DOHH2 (cell line): ENCODE data around the gene RNLS.

Experiments used
- CTCF ChIP-seq: fragments of 200-600 bp; sonication (generic); IDR thresholded peaks from one replicate; pipeline ENCODE4 v1.5.1; 2014; ENCODE audit warnings: antibody characterized with exemption, mild to moderate bottlenecking, low read depth, low read length; ENCODE audit not compliant: poor library complexity, severe bottlenecking
- EZH2phosphoT487 ChIP-seq: fragments of 200-600 bp; sonication (generic); IDR thresholded peaks from 2 replicates; pipeline ENCODE4 v1.6.1; 2017; ENCODE audit warnings: borderline replicate concordance, mild to moderate bottlenecking, antibody characterized with exemption, low read length, moderate library complexity, mixed read lengths

- no peak for TF ChIP-seq CTCF
- no peak for TF ChIP-seq EZH2phosphoT487
Measured at GRCh38 chr10:88399240-88399639, 183.9 kb downstream of the RNLS start.
